NCI-H69 (cell line): ENCODE data around the gene ZNF200.
"Not testable (repeated sequence)": the region's sequence is repeated elsewhere in the genome, so short reads cannot be mapped to it uniquely, and the experiment has no call there.

Source experiments
- DNase-seq: peaks from one replicate; lab custom pipeline; 2025; lab: John Stamatoyannopoulos, UW

Gene ZNF200

DNA sequence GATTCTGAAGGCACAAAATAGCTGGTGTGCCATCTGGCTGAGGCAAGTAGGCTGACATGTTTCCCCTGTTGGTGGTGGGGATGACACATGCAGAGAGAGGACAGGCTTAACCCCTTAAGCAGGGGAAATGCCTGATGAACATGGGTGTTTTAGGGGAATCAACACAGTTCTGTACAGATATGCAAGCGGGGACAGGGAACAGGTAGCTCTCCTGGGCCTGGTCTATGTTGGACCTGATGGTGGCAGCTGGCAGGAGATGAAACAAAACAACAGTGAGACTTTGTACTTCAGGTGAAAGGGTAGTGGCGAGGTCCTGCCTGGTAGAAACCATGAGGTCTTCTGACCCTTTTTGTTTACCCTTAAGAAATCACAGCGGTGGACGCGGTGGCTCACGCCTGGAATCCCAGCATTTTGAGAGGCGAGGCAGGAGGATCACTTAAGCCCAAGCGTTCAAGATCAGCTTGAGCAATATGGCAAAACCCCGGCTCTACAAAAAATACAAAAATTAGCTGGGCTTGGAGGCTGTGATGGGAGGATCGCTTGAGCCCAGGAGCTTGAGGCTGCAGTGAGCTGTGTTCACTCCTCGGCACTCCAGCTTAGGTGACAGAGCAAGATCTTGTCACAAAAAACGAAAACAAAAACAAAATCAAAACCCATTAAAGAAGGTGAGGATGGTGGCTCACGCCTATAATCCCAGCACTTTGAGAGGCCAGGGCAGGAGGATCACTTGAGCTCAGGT lies 36.5 kb downstream of the ZNF200 start:
- peak; percentile 29 for DNase-seq

DNA sequence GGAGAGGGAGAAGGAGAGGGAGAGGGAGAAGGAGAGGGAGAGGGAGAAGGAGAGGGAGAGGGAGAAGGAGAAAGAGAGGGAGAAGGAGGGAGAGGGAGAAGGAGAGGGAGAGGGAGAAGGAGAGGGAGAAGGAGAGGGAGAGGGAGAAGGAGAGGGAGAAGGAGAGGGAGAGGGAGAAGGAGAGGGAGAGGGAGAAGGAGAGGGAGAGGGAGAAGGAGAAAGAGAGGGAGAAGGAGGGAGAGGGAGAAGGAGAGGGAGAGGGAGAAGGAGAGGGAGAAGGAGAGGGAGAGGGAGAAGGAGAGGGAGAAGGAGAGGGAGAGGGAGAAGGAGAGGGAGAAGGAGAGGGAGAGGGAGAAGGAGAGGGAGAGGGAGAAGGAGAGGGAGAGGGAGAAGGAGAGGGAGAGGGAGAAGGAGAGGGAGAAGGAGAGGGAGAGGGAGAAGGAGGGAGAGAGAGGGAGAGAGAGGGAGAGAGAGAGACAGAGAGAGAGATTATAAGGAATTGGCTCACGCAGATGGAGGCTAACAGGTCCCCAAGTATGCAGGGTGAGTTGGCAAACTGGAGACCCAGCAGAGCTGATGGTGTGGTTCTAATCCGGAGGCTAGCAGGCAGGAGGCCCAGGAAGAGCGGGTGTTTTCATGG lies 37.1 kb downstream of the ZNF200 start:
- DNase-seq: not testable (repeated sequence)

DNA sequence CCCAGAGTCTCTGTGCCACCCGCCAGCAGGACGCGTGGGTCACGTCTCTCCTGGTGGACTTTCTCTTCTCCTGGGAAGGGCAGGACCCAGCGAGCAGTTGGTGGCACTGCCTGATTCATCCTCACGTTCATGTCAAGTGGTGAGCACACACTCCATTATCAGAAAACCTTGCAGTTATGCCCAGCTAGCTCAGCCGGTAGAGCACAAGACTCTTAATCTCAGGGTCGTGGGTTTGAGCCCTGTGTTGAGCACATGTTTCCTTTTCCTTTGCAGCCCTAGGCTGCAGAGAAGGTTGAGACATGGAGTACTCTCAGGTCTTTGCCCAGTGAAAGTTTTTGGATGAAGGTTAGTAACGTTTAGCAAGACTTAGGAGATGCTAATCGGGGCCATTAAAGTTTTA lies 39.0 kb downstream of the ZNF200 start:
- peak; percentile 60 for DNase-seq

DNA sequence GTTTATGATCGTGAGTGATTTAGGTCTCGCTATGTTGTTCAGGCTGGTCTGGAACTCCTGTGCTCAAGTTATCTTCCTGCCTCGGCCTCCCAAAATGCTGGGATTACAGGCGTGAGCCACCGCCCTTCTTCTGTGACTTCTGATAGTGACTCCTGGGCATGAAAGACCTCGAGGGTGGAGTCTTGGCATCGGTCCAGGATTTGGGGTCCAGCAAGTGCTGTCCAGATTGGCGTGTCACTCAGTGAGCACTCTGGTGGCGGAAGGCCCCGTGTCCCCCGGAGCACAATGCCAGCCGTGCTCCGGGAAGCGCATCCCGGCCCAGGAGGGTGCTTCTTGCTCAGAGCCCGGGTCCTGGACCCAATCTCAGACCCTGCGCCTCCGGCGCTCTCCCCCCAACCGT lies 40.2 kb downstream of the ZNF200 start:
- DNase-seq: peak; percentile 36

DNA sequence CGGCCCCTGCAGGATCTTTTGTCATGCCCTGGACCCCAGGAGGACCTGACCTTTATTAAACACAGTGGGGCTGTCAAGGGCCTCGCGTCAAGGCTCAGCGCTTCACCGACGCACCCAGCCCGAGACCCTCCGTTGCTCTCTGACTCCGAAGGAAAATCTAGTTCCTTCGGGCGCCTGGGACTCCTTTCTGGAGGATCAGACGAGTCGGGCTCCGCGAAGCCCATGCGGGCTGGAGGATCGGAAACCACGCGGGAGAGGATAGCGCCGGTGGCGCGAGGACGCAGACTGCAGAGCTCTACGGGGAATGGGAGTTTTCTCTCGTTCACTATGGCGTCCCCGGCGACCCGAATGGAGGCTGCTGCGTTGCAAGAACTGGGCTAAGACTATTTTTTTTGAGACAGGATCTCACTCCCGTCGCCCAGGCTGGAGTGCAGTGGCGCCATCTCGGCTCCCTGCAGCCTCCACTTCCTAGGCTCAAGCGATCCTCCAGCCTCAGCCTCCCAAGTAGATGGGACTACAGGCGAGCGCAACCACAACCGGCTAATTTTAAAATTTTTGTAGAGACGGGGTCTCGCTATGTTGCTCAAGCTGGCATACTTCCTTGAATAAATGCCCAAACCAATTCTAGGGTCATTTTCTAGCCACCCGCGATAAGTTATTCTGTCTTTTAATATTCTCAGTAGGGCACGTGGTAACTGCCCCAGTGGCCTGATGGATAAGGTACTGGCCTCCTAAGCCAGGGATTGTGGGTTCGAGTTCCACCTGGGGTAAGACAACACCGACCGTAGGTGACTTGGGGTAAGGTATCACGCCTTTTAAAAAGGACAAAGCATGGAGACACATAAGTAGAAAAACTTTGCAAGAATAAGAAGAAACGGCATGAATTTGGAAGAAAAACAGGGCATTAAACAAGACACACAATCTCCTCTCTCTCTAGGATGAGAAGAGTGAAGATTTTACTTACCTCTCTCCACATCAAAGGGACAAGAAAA lies 41.4 kb downstream of the ZNF200 start:
- peak; percentile 52 for DNase-seq

GRCh38 chr16:3192476-3193019 lies 42.4 kb downstream of the ZNF200 start:
- no peak for DNase-seq

GRCh38 chr16:3190949-3191353 lies 44.0 kb downstream of the ZNF200 start:
- peak; percentile 81 for DNase-seq

- DNase-seq: peak; percentile 59
Measured at GRCh38 chr16:3189869-3190268, 45.1 kb downstream of the ZNF200 start.

- peak; percentile 90 for DNase-seq
Measured at GRCh38 chr16:3188925-3189825, 45.8 kb downstream of the ZNF200 start.

- DNase-seq: no peak
Measured at GRCh38 chr16:3188675-3188924, 46.4 kb downstream of the ZNF200 start.

GRCh38 chr16:3187798-3188674 lies 46.9 kb downstream of the ZNF200 start, which contains the start of gene OR1F1:
TSS of gene OR1F1 (plus strand) at chr16:3188204.
- DNase-seq: peak; percentile 96

- peak; percentile 52 for DNase-seq
Measured at GRCh38 chr16:3186946-3187690, 47.8 kb downstream of the ZNF200 start.

DNA sequence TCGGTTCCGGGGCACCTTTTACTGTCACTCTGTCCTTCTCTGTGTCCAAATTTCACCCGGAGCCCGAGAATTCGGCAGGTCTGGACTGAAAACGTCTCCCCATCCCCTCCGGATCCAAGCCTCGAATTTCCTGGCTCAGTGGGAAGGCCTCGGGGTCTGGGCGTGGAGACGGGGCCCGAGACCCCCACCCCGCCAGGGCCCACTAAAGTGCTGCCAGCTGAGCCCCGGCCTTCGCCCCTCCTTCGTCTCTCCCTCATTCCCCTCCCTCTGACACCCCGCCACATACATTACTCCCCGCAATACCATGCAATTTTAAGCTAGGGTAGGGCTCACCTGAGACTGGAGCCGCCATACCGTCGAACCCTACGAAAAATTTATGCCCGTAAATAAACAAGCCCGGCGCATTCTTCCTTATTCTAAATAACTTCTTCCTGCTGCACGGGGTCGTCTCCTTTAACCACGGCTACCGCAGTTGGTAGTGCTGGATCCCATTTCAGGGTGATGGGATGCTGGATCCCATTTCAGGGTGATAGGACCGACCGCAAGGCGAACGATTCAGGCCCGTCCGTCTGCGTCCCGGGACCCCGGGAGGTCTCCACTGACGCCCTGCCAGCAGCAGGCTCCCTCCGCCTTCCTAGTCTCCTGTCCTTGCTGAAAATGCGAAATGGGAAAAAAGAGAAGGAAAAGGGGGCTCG lies 51.4 kb downstream of the ZNF200 start:
- peak; percentile 85 for DNase-seq

DNA sequence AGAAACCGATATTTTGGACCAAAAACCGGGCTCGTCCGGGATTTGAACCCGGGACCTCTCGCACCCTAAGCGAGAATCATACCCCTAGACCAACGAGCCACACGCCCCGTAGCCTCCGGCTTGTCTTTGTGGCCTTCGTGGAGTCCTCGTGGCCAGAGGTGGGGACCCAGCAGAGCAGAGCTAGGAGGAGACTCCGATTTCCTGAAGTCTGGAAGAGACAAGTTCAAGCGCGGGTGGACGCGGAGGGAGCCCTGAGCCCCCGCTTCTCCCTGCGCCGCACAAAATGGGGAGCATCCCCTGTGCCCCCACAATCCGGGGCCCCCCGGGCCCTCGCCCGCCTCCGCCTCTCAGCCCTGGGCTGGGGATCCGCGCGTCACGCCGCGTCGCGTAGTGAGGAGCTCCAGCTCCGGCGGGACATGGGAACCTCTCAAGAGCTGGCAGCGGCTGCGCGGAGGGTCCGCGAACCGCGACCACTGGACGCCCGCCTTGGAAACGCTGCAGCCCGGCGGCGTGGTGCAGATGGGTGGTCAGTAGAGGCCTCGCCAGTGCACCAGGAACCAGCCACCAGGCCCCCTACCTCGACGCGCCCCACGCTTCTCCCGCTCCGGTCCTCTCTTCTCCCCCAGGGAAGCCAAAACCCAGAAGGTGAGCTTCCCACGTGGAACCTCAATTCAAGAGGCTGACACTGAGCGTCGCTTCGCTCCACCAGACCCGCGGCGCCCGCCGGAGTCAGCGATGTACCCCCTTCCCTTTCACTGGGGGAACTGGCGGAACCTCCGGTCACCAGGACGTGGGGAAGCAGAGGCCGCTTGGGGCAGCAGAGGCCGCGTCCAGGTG lies 52.1 kb downstream of the ZNF200 start:
- peak; percentile 82 for DNase-seq

DNA sequence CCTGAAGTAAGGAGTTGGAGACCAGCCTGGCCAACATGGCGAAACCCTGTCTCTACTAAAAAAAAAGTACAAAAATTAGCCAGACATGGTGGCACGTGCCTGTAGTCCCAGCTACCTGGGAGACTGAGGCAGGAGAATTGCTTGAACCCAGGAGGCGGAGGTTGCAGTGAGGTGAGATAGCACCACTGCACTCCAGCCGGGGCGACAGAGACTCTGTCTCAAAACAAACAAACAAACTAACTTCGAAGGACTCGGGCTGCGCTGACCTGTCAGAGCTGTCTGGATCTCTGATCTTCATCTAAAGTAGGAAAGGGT lies 52.7 kb downstream of the ZNF200 start:
- DNase-seq: not testable (repeated sequence)

GRCh38 chr16:3180445-3180878 lies 54.5 kb downstream of the ZNF200 start:
- peak; percentile 91 for DNase-seq

DNA sequence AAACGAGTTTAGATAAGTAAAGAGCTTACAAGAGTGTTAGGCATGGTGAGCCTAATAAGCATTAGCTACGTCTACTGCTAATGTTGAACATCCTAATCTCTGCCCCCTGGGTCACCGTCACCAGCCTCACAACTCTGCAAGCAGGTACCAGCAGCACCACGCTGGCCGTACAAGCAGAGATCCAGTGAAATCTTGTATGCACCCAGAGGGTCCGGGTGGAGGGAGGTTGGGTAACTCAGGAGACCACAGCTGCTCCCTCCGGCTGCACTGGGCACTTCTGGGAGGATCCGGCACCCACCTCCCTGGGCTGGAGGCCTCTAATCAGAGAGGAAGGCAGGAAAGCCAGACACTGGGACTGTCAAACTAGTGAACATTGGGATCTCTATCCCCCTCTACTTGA lies 55.3 kb downstream of the ZNF200 start:
- DNase-seq: no peak
